ENCODE results near the gene GPR173. TPM values are rescaled to one million over a fixed set of nuclear protein-coding genes. Genes with fewer than 3 reads are reported as not detected.
A peak's percentile ranks its signal among the peaks of the same experiment; 100 is the strongest.

Gene GPR173
- total and polyA plus RNA-seq, 9 of the 15 experiments (the other 6 are each of a cell fraction or from before 2014, with no cell fraction given) = 0.01 TPM; not detected in 8

GRCh38 chrX:53071064-53071463, 22.5 kb downstream of the GPR173 start (continued):
- TF ChIP-seq ZNF134 (CRISPR knock-in tag; conservative IDR thresholded peaks at IDR 0.05) = no peak
- TF ChIP-seq TEAD2 (tag; IDR thresholded peaks at IDR 0.05) = no peak
- no peak for TF ChIP-seq MED1 (CRISPR knock-in tag; IDR thresholded peaks at IDR 0.05; ENCODE audit: borderline replicate concordance)
- no peak for TF ChIP-seq NFATC3 (IDR thresholded peaks at IDR 0.05)

GRCh38 chrX:53071604-53072417, 23.2 kb downstream of the GPR173 start:
- peak; percentile 82 for FAIRE-seq
- Histone ChIP-seq H3K4me1 (replicated peaks in 1 of 2; ENCODE audit: control insufficient read depth in 2 of 2, insufficient read depth in 2 of 2, low read length in 2 of 2) (peaks cover 0 to 12% of the 10 kb centered on the region in 2 experiments; a peak in 3 of 5 replicates), H2AFZ (ENCODE audit: low read depth, low read length) (peak overlapping the region; percentile 93), H3K9me1 (ENCODE audit: control insufficient read depth, insufficient read depth, low read length) (no peaks in the 10 kb centered on the region), H3K9me3 (replicated peaks; ENCODE audit: control insufficient read depth, insufficient read depth, low read depth, low read length) (no peaks in the 10 kb centered on the region), H3K36me3 (ENCODE audit: control insufficient read depth, insufficient read depth, low read length) (no peaks in the 10 kb centered on the region), H3K27me3 (ENCODE audit: control insufficient read depth in 2 of 2, insufficient read depth in 2 of 2, low read length in 2 of 2) (no peaks in the 10 kb centered on the region), H4K20me1 (replicated peaks; ENCODE audit: control insufficient read depth, insufficient read depth, low read length) (no peaks in the 10 kb centered on the region), H3K4me3 (peak overlapping the region; percentile 34), H3K9ac (ENCODE audit: insufficient read depth in 1 of 2, low read depth in 2 of 2, low read length in 2 of 2) (peak overlapping the region; percentile 20 to 82; a peak in 3 of 4 replicates), H3K4me2 (ENCODE audit: insufficient read depth, low read length) (peak overlapping the region; percentile 91), H3K79me2 (ENCODE audit: control insufficient read depth, insufficient read depth, low read length) (no peaks in the 10 kb centered on the region), H3K27ac (ENCODE audit: extremely low read depth, low read depth, low read length) (no peak overlapping the region)
- POLR2A ChIA-PET = no interaction called here
- no TSS peak for BruUV-seq (replicated peaks)
- in situ Hi-C loops (cut with MboI) = no loop called here
- WGBS (ENCODE audit: insufficient coverage, low coverage, missing lambda C conversion rate) = under 1% methylated on average over 18 of the region's 31 CpGs
- intact Hi-C loops (cut with micrococcal nuclease) = loop anchor here (1.0 to 10.0 kb wide), 2 partner anchors 17 to 153 kb away; partner anchors contain the start of gene KDM5C
- DNase-seq (ENCODE audit: extremely low read depth in 1 of 4, low spot score in 3 of 4) = peak; percentile 48 to 81 (median 52)
- ATAC-seq = peak; percentile 89
- CTCF ChIA-PET (ENCODE audit: low intra/inter-chr PET ratio) = interaction anchor here (0.5 to 1.6 kb wide), 5 partner anchors 12 to 22 kb away, joined by 3 to 7 read pairs (median 4); partner anchors contain the start of gene KANTR
- TF ChIP-seq MNT (conservative IDR thresholded peaks at IDR 0.05) (peak; percentile 45 to 70; a peak in 3 of 4 replicates), ZEB2 (IDR thresholded peaks at IDR 0.05) (0 out of 2 replicates have a peak, but pooled peaks have one; percentile 19), KDM1A (IDR thresholded peaks at IDR 0.05) (peak in 1 of 2 experiments; percentile 99; a peak in 2 of 4 replicates), HDAC1 (IDR thresholded peaks at IDR 0.05) (peak in 1 of 2 experiments; percentile 72; a peak in 2 of 4 replicates)
- TF ChIP-seq, protein P1, sequence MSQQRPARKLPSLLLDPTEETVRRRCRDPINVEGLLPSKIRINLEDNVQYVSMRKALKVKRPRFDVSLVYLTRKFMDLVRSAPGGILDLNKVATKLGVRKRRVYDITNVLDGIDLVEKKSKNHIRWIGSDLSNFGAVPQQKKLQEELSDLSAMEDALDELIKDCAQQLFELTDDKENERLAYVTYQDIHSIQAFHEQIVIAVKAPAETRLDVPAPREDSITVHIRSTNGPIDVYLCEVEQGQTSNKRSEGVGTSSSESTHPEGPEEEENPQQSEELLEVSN (IDR thresholded peaks at IDR 0.05; ENCODE audit: borderline replicate concordance in 1 of 2, extremely low read depth in 1 of 2, insufficient read depth in 1 of 2, insufficient read length in 1 of 2, low read depth in 1 of 2, low read length in 1 of 2, poor library complexity in 1 of 2, severe bottlenecking in 1 of 2) = peak in 1 of 2 experiments; percentile 15
- TF ChIP-seq, protein P2, sequence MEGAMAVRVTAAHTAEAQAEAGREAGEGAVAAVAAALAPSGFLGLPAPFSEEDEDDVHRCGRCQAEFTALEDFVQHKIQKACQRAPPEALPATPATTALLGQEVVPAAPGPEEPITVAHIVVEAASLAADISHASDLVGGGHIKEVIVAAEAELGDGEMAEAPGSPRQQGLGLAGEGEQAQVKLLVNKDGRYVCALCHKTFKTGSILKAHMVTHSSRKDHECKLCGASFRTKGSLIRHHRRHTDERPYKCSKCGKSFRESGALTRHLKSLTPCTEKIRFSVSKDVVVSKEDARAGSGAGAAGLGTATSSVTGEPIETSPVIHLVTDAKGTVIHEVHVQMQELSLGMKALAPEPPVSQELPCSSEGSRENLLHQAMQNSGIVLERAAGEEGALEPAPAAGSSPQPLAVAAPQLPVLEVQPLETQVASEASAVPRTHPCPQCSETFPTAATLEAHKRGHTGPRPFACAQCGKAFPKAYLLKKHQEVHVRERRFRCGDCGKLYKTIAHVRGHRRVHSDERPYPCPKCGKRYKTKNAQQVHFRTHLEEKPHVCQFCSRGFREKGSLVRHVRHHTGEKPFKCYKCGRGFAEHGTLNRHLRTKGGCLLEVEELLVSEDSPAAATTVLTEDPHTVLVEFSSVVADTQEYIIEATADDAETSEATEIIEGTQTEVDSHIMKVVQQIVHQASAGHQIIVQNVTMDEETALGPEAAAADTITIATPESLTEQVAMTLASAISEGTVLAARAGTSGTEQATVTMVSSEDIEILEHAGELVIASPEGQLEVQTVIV (CRISPR knock-in tag; IDR thresholded peaks at IDR 0.05; ENCODE audit: borderline replicate concordance) = no peak
- TF ChIP-seq, protein P3, sequence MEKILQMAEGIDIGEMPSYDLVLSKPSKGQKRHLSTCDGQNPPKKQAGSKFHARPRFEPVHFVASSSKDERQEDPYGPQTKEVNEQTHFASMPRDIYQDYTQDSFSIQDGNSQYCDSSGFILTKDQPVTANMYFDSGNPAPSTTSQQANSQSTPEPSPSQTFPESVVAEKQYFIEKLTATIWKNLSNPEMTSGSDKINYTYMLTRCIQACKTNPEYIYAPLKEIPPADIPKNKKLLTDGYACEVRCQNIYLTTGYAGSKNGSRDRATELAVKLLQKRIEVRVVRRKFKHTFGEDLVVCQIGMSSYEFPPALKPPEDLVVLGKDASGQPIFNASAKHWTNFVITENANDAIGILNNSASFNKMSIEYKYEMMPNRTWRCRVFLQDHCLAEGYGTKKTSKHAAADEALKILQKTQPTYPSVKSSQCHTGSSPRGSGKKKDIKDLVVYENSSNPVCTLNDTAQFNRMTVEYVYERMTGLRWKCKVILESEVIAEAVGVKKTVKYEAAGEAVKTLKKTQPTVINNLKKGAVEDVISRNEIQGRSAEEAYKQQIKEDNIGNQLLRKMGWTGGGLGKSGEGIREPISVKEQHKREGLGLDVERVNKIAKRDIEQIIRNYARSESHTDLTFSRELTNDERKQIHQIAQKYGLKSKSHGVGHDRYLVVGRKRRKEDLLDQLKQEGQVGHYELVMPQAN (IDR thresholded peaks at IDR 0.05; ENCODE audit: borderline replicate concordance) = 0 out of 2 replicates have a peak, but pooled peaks have one; percentile 42

Measured in K562 (cell line).